HG03039 (cell line): ENCODE results near the gene STAP2.

Source experiments
- ATAC-seq: cut with Tn5 transposase; IDR thresholded peaks from one replicate; pipeline ENCODE4 v1.9.1; 2021; ENCODE audit warnings: mild to moderate bottlenecking, moderate library complexity; ENCODE audit not compliant: unreplicated experiment

The STAP2 gene

GRCh38 chr19:4338441-4339355 lies at the start of gene STAP2:
Gene STAP2, minus strand, starts transcription at chr19:4338827. Its CDS starts 74 bp downstream, at chr19:4338753.
- ATAC-seq = no peak

- no peak for ATAC-seq
Measured at GRCh38 chr19:4386041-4386782, 47.6 kb upstream of the STAP2 start.

- ATAC-seq = no peak
Measured at GRCh38 chr19:4385291-4386040, 46.8 kb upstream of the STAP2 start.

GRCh38 chr19:4380254-4380727 lies 41.7 kb upstream of the STAP2 start:
- ATAC-seq = no peak

GRCh38 chr19:4379383-4380253 lies 41.0 kb upstream of the STAP2 start:
- ATAC-seq = no peak

GRCh38 chr19:4378886-4379285 lies 40.3 kb upstream of the STAP2 start:
- no peak for ATAC-seq

GRCh38 chr19:4376991-4377781 lies 38.6 kb upstream of the STAP2 start:
- ATAC-seq = no peak

- ATAC-seq = no peak
Measured at GRCh38 chr19:4376671-4376990, 38.0 kb upstream of the STAP2 start.

GRCh38 chr19:4376028-4376670 lies 37.5 kb upstream of the STAP2 start:
- ATAC-seq = no peak

- ATAC-seq = no peak
Measured at GRCh38 chr19:4375164-4376027, 36.8 kb upstream of the STAP2 start.

- no peak for ATAC-seq
Measured at GRCh38 chr19:4374498-4375163, 36.0 kb upstream of the STAP2 start.

- no peak for ATAC-seq
Measured at GRCh38 chr19:4373601-4374497, 35.2 kb upstream of the STAP2 start.

- no peak for ATAC-seq
Measured at GRCh38 chr19:4373013-4373367, 34.4 kb upstream of the STAP2 start.

- no peak for ATAC-seq
Measured at GRCh38 chr19:4372165-4373012, 33.8 kb upstream of the STAP2 start.

- no peak for ATAC-seq
Measured at GRCh38 chr19:4371247-4372164, 32.9 kb upstream of the STAP2 start.
